ENCODE data around the gene PRKD2.
"Not testable (repeated sequence)": the region's sequence is repeated elsewhere in the genome, so short reads cannot be mapped to it uniquely, and the experiment has no call there.

The PRKD2 gene

GRCh38 chr19:46717034-46717715 is at the start of gene PRKD2:
PRKD2 (minus strand) TSS chr19:46717114; CDS start chr19:46716370, 744 bp downstream.
- peak; percentile 80 to 91 for DNase-seq (ENCODE audit: low read depth in 2 of 2)

GRCh38 chr19:46764817-46765291 is 47.9 kb upstream of the PRKD2 start:
- no peak for DNase-seq (ENCODE audit: low read depth in 2 of 2)

- DNase-seq (ENCODE audit: low read depth in 2 of 2) = no peak
These were observed 45.5 kb upstream of the PRKD2 start for GRCh38 chr19:46762245-46762890.

GRCh38 chr19:46761418-46761831 is 44.5 kb upstream of the PRKD2 start:
- DNase-seq (ENCODE audit: low read depth in 2 of 2) = no peak

- not testable (repeated sequence) for DNase-seq (ENCODE audit: low read depth in 2 of 2)
These were observed 44.0 kb upstream of the PRKD2 start for GRCh38 chr19:46760897-46761296.

GRCh38 chr19:46760363-46760762 is 43.4 kb upstream of the PRKD2 start:
- DNase-seq (ENCODE audit: low read depth in 2 of 2) = no peak

GRCh38 chr19:46759817-46760333 is 43.0 kb upstream of the PRKD2 start:
- DNase-seq (ENCODE audit: low read depth in 2 of 2) = no peak

GRCh38 chr19:46759206-46759605 is 42.3 kb upstream of the PRKD2 start:
- no peak for DNase-seq (ENCODE audit: low read depth in 2 of 2)

- no peak for DNase-seq (ENCODE audit: low read depth in 2 of 2)
These were observed 39.6 kb upstream of the PRKD2 start for GRCh38 chr19:46756544-46756888.

GRCh38 chr19:46755853-46756543 is 39.1 kb upstream of the PRKD2 start:
- no peak for DNase-seq (ENCODE audit: low read depth in 2 of 2)

GRCh38 chr19:46755077-46755852 is 38.4 kb upstream of the PRKD2 start:
- no peak for DNase-seq (ENCODE audit: low read depth in 2 of 2)

GRCh38 chr19:46753420-46754155 is 36.7 kb upstream of the PRKD2 start:
- peak in 1 of 2 experiments; percentile 49 for DNase-seq (ENCODE audit: low read depth in 2 of 2)

- DNase-seq (ENCODE audit: low read depth in 2 of 2) = peak; percentile 51 to 80
These were observed 31.6 kb upstream of the PRKD2 start for GRCh38 chr19:46748325-46749109.

GRCh38 chr19:46746281-46747057 is 29.6 kb upstream of the PRKD2 start, which contains the start of gene STRN4:
STRN4 (minus strand) TSS chr19:46746450; CDS start chr19:46746430, 20 bp downstream.
- DNase-seq (ENCODE audit: low read depth in 2 of 2) = peak; percentile 26 to 33

GRCh38 chr19:46745521-46746280 is 28.8 kb upstream of the PRKD2 start, which contains the start of gene FKRP:
FKRP (plus strand) TSS chr19:46746057; CDS start chr19:46755451, 9,394 bp downstream.
- peak in 1 of 2 experiments; percentile 19 for DNase-seq (ENCODE audit: low read depth in 2 of 2)

GRCh38 chr19:46745030-46745429 is 28.1 kb upstream of the PRKD2 start:
- no peak for DNase-seq (ENCODE audit: low read depth in 2 of 2)

- DNase-seq (ENCODE audit: low read depth in 2 of 2) = no peak
These were observed 27.2 kb upstream of the PRKD2 start for GRCh38 chr19:46744005-46744691.

Data from stimulated activated CD4-positive, alpha-beta T cell treated with anti-CD3 and anti-CD28 coated beads, Interleukin-12 subunit alpha, Interleukin-12 subunit beta, amount 100 ng/mL, for 24 hours (primary cell).